SK-N-SH (cell line): ENCODE data around the gene OPRM1.

Experiments used
- CHD2 ChIP-seq: fragments of 150-350 bp; IDR thresholded peaks from 2 replicates; pipeline ENCODE4 v1.6.1; 2018; ENCODE audit warnings: low read length; ENCODE audit not compliant: partially characterized antibody
- EP300 ChIP-seq, 2 experiments: IDR thresholded peaks; 2 replicates each; pipeline versions ENCODE4 v1.4.0 to v1.6.1; 2012; ENCODE audit warnings: borderline replicate concordance in 1 of 2, low read depth in 1 of 2, low read length in 1 of 2
- FOSL2 ChIP-seq: IDR thresholded peaks from 2 replicates; pipeline ENCODE4 v1.4.0; 2012; ENCODE audit warnings: low read depth, mild to moderate bottlenecking, moderate library complexity, borderline replicate concordance
- RFX5 ChIP-seq: IDR thresholded peaks from 2 replicates; pipeline ENCODE4 v1.6.1; 2012; ENCODE audit warnings: mild to moderate bottlenecking, improper control_type of control experiment, low read length
- TF ChIP-seq, protein P1 (sequence below): fragments of 200-600 bp; sonication (generic); IDR thresholded peaks from 2 replicates; pipeline ENCODE4 v1.6.1; 2017; ENCODE audit warnings: antibody characterized with exemption, mild to moderate bottlenecking, moderate library complexity
- TF ChIP-seq, protein P2 (sequence below): IDR thresholded peaks from 2 replicates; pipeline ENCODE4 v1.6.1; 2012; ENCODE audit warnings: mild to moderate bottlenecking, low read depth, low read length, moderate library complexity
- TF ChIP-seq, protein P3 (sequence below): fragments of 150-350 bp; IDR thresholded peaks from 2 replicates; pipeline ENCODE4 v1.6.1; 2017; ENCODE audit warnings: antibody characterized with exemption, low read length, low read depth, borderline replicate concordance
- TF ChIP-seq, protein P4 (sequence below): IDR thresholded peaks from 2 replicates; pipeline ENCODE4; 2012

GRCh38 chr6:154223296-154223695, 184.3 kb downstream of the OPRM1 start:
- TF ChIP-seq RFX5 (no peak), CHD2 (no peak), EP300 (IDR thresholded peaks at IDR 0.05; ENCODE audit: borderline replicate concordance in 1 of 2, low read depth in 1 of 2, low read length in 1 of 2) (no peak), FOSL2 (no peak)
- TF ChIP-seq, protein P1, sequence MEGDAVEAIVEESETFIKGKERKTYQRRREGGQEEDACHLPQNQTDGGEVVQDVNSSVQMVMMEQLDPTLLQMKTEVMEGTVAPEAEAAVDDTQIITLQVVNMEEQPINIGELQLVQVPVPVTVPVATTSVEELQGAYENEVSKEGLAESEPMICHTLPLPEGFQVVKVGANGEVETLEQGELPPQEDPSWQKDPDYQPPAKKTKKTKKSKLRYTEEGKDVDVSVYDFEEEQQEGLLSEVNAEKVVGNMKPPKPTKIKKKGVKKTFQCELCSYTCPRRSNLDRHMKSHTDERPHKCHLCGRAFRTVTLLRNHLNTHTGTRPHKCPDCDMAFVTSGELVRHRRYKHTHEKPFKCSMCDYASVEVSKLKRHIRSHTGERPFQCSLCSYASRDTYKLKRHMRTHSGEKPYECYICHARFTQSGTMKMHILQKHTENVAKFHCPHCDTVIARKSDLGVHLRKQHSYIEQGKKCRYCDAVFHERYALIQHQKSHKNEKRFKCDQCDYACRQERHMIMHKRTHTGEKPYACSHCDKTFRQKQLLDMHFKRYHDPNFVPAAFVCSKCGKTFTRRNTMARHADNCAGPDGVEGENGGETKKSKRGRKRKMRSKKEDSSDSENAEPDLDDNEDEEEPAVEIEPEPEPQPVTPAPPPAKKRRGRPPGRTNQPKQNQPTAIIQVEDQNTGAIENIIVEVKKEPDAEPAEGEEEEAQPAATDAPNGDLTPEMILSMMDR: no peak
- TF ChIP-seq, protein P2, sequence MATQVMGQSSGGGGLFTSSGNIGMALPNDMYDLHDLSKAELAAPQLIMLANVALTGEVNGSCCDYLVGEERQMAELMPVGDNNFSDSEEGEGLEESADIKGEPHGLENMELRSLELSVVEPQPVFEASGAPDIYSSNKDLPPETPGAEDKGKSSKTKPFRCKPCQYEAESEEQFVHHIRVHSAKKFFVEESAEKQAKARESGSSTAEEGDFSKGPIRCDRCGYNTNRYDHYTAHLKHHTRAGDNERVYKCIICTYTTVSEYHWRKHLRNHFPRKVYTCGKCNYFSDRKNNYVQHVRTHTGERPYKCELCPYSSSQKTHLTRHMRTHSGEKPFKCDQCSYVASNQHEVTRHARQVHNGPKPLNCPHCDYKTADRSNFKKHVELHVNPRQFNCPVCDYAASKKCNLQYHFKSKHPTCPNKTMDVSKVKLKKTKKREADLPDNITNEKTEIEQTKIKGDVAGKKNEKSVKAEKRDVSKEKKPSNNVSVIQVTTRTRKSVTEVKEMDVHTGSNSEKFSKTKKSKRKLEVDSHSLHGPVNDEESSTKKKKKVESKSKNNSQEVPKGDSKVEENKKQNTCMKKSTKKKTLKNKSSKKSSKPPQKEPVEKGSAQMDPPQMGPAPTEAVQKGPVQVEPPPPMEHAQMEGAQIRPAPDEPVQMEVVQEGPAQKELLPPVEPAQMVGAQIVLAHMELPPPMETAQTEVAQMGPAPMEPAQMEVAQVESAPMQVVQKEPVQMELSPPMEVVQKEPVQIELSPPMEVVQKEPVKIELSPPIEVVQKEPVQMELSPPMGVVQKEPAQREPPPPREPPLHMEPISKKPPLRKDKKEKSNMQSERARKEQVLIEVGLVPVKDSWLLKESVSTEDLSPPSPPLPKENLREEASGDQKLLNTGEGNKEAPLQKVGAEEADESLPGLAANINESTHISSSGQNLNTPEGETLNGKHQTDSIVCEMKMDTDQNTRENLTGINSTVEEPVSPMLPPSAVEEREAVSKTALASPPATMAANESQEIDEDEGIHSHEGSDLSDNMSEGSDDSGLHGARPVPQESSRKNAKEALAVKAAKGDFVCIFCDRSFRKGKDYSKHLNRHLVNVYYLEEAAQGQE: no peak
- TF ChIP-seq, protein P3, sequence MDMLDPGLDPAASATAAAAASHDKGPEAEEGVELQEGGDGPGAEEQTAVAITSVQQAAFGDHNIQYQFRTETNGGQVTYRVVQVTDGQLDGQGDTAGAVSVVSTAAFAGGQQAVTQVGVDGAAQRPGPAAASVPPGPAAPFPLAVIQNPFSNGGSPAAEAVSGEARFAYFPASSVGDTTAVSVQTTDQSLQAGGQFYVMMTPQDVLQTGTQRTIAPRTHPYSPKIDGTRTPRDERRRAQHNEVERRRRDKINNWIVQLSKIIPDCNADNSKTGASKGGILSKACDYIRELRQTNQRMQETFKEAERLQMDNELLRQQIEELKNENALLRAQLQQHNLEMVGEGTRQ: no peak
- TF ChIP-seq, protein P4, sequence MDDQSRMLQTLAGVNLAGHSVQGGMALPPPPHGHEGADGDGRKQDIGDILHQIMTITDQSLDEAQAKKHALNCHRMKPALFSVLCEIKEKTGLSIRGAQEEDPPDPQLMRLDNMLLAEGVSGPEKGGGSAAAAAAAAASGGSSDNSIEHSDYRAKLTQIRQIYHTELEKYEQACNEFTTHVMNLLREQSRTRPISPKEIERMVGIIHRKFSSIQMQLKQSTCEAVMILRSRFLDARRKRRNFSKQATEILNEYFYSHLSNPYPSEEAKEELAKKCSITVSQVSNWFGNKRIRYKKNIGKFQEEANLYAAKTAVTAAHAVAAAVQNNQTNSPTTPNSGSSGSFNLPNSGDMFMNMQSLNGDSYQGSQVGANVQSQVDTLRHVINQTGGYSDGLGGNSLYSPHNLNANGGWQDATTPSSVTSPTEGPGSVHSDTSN: no peak
